ENCODE measurements around the gene CHST2.

Gene CHST2

GRCh38 chr3:143140550-143140949, 21.0 kb downstream of the CHST2 start:
- TF ChIP-seq CTCF (IDR thresholded peaks at IDR 0.05; ENCODE audit: borderline replicate concordance, control extremely low read depth, extremely low read depth, insufficient read depth, missing control alignments) = no peak
- no peak for DNase-seq (ENCODE audit: low spot score)
- in situ Hi-C loops (cut with MboI; ENCODE audit: low sequenced_read_pairs, unreplicated experiment) = no loop called here

- in situ Hi-C loops (cut with MboI; ENCODE audit: low sequenced_read_pairs, unreplicated experiment) = no loop called here
- no peak for DNase-seq (ENCODE audit: low spot score)
These were observed 22.8 kb downstream of the CHST2 start for GRCh38 chr3:143142354-143142753.

GRCh38 chr3:143145906-143146305, 26.3 kb downstream of the CHST2 start:
- no peak for TF ChIP-seq CTCF (IDR thresholded peaks at IDR 0.05; ENCODE audit: borderline replicate concordance, control extremely low read depth, extremely low read depth, insufficient read depth, missing control alignments)
- no peak for DNase-seq (ENCODE audit: low spot score)
- in situ Hi-C loops (cut with MboI; ENCODE audit: low sequenced_read_pairs, unreplicated experiment) = no loop called here

More at GRCh38 chr3:143142354-143142753, 22.8 kb downstream of the CHST2 start:
- no peak for TF ChIP-seq CTCF (IDR thresholded peaks at IDR 0.05; ENCODE audit: borderline replicate concordance, control extremely low read depth, extremely low read depth, insufficient read depth, missing control alignments)

GRCh38 chr3:143146486-143147274, 27.1 kb downstream of the CHST2 start:
- no peak for TF ChIP-seq CTCF (IDR thresholded peaks at IDR 0.05; ENCODE audit: borderline replicate concordance, control extremely low read depth, extremely low read depth, insufficient read depth, missing control alignments)
- in situ Hi-C loops (cut with MboI; ENCODE audit: low sequenced_read_pairs, unreplicated experiment) = no loop called here
- no peak for DNase-seq (ENCODE audit: low spot score)

GRCh38 chr3:143147707-143148106, 28.1 kb downstream of the CHST2 start:
- in situ Hi-C loops (cut with MboI; ENCODE audit: low sequenced_read_pairs, unreplicated experiment) = no loop called here
- no peak for DNase-seq (ENCODE audit: low spot score)

GRCh38 chr3:143150071-143150470, 30.5 kb downstream of the CHST2 start:
- DNase-seq (ENCODE audit: low spot score) = no peak
- TF ChIP-seq CTCF (IDR thresholded peaks at IDR 0.05; ENCODE audit: borderline replicate concordance, control extremely low read depth, extremely low read depth, insufficient read depth, missing control alignments) = no peak
- in situ Hi-C loops (cut with MboI; ENCODE audit: low sequenced_read_pairs, unreplicated experiment) = no loop called here

More at GRCh38 chr3:143147707-143148106, 28.1 kb downstream of the CHST2 start:
- TF ChIP-seq CTCF (IDR thresholded peaks at IDR 0.05; ENCODE audit: borderline replicate concordance, control extremely low read depth, extremely low read depth, insufficient read depth, missing control alignments) = no peak
